SU-DHL-6 (cell line): ENCODE data around the gene LHX3.

ENCODE experiments used
- H2AFZ ChIP-seq: fragments of 200-600 bp; sonication (generic); 2 replicates; pipeline ENCODE4 v1.6.1; 2014; ENCODE audit warnings: low read depth, mild to moderate bottlenecking, moderate library complexity, mixed read lengths, antibody characterized with exemption, low read length; ENCODE audit not compliant: severe bottlenecking
- H3F3A ChIP-seq: fragments of 200-600 bp; shearing (Covaris generic); 2 replicates; pipeline ENCODE4 v1.6.0; 2016; ENCODE audit warnings: antibody characterized with exemption, mild to moderate bottlenecking; ENCODE audit not compliant: insufficient read depth
- H3K27ac ChIP-seq: fragments of 200-600 bp; sonication (generic); 2 replicates; pipeline ENCODE4 v1.5.1; 2016; ENCODE audit warnings: low read depth, mild to moderate bottlenecking, low read length, moderate library complexity, mixed read lengths
- H3K27me3 ChIP-seq: fragments of 200-600 bp; sonication (generic), shearing (Covaris generic); 2 replicates; pipeline ENCODE4 v1.6.0; 2014; ENCODE audit warnings: mild to moderate bottlenecking, low read length
- H3K36me3 ChIP-seq: fragments of 200-600 bp; sonication (generic); 2 replicates; pipeline ENCODE4 v1.6.1; 2014; ENCODE audit warnings: mild to moderate bottlenecking, low read length, mixed read lengths
- H3K4me2 ChIP-seq: fragments of 300-600, 200-600 bp; shearing (Covaris generic), sonication (generic); 2 replicates; pipeline ENCODE4 v1.6.0; 2014; ENCODE audit warnings: low read length, low read depth, mild to moderate bottlenecking; ENCODE audit not compliant: poor library complexity, severe bottlenecking
- H3K4me3 ChIP-seq: fragments of 200-600 bp; sonication (generic); 2 replicates; pipeline ENCODE4 v1.5.1; 2014; ENCODE audit warnings: antibody characterized with exemption, low read length, mild to moderate bottlenecking, mixed read lengths; ENCODE audit not compliant: insufficient read depth, poor library complexity, severe bottlenecking
- H3K79me2 ChIP-seq: fragments of 200-600 bp; sonication (generic); 2 replicates; pipeline ENCODE4 v1.6.1; 2014; ENCODE audit warnings: mild to moderate bottlenecking, low read length, moderate library complexity; ENCODE audit not compliant: insufficient read depth
- H3K9ac ChIP-seq: fragments of 200-600 bp; sonication (generic); 2 replicates; pipeline ENCODE4 v1.7.0; 2014; ENCODE audit warnings: mild to moderate bottlenecking, low read length
- H3K9me2 ChIP-seq: fragments of 200-600 bp; sonication (generic); replicated peaks from 2 replicates; pipeline ENCODE4 v1.6.1; 2014; ENCODE audit warnings: low read length; ENCODE audit not compliant: insufficient read depth
- H3K9me3 ChIP-seq: fragments of 200-600 bp; sonication (generic); 2 replicates; pipeline ENCODE4 v1.6.1; 2014; ENCODE audit warnings: low read length, mixed read lengths; ENCODE audit not compliant: insufficient read depth
- H4K20me1 ChIP-seq: fragments of 200-600 bp; sonication (generic); 2 replicates; pipeline ENCODE4 v1.6.1; 2014; ENCODE audit warnings: low read depth, mild to moderate bottlenecking, antibody characterized with exemption, low read length, moderate library complexity, mixed read lengths
- EZH2phosphoT487 ChIP-seq: fragments of 200-600 bp; sonication (generic), shearing (Covaris generic); conservative IDR thresholded peaks from 2 replicates; pipeline ENCODE4 v1.6.1; 2018; ENCODE audit warnings: mild to moderate bottlenecking, antibody characterized with exemption, low read length, moderate library complexity, mixed read lengths
- TF ChIP-seq, protein P1 (sequence below): fragments of 200-600 bp; sonication (generic); IDR thresholded peaks from one replicate; pipeline ENCODE4 v1.5.1; 2017; ENCODE audit warnings: antibody characterized with exemption, mild to moderate bottlenecking, low read length, moderate library complexity; ENCODE audit not compliant: insufficient read depth, poor library complexity, severe bottlenecking

LHX3 gene

DNA sequence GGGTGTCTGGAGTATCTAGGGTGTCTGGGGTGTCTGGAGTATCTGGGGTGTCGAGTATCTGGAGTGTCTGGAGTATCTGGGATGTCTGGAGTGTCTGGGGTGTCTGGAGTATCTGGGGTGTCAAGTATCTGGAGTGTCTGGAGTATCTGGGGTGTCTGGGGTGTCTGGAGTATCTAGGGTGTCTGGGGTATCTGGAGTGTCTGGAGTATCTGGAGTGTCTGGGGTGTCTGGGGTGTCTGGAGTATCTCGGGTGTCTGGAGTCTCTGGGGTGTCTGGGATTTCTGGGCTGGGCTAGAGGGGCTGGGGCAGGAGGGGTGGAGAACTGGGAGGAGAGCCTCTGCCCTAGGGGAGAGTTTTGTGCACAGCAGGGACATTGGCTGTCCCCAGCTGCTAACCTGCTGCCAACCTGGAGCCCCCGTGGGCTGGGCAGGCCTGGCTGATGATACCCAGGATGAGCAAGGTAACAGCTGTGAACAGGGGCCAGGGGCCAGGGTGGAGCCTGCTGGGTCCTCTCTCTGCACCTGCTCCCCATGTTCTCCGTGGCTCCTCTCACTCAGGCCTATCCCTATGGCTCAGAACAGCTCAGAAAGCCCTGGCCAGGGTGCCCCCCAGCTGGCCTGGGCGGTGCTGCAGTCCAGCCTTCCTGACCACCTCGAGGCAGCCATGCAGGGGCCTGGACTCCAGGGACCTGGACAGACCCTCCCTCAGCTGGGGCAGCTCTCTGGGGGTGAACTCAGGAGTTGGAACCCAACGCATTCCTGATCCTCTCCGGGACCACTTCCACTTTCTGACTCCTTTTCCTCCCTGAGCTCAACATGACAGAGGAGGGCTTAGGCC lies 29.9 kb downstream of the LHX3 start:
- H3K27me3 ChIP-seq = no peaks in the 10 kb centered on the region
- H3K4me2 ChIP-seq = no peak overlapping the region
- H4K20me1 ChIP-seq = no peaks in the 10 kb centered on the region
- H3K27ac ChIP-seq = no peak overlapping the region
- H3K9ac ChIP-seq = no peak overlapping the region
- no peak overlapping the region for H2AFZ ChIP-seq
- no peak overlapping the region for H3K4me3 ChIP-seq
- H3K79me2 ChIP-seq = no peaks in the 10 kb centered on the region
- no peaks in the 10 kb centered on the region for H3K36me3 ChIP-seq
- no peaks in the 10 kb centered on the region for H3K9me2 ChIP-seq
- TF ChIP-seq EZH2phosphoT487 = no peak
- TF ChIP-seq, protein P1, sequence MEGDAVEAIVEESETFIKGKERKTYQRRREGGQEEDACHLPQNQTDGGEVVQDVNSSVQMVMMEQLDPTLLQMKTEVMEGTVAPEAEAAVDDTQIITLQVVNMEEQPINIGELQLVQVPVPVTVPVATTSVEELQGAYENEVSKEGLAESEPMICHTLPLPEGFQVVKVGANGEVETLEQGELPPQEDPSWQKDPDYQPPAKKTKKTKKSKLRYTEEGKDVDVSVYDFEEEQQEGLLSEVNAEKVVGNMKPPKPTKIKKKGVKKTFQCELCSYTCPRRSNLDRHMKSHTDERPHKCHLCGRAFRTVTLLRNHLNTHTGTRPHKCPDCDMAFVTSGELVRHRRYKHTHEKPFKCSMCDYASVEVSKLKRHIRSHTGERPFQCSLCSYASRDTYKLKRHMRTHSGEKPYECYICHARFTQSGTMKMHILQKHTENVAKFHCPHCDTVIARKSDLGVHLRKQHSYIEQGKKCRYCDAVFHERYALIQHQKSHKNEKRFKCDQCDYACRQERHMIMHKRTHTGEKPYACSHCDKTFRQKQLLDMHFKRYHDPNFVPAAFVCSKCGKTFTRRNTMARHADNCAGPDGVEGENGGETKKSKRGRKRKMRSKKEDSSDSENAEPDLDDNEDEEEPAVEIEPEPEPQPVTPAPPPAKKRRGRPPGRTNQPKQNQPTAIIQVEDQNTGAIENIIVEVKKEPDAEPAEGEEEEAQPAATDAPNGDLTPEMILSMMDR = no peak
- no peaks in the 10 kb centered on the region for H3K9me3 ChIP-seq
- H3F3A ChIP-seq = no peaks in the 10 kb centered on the region

- Histone ChIP-seq H4K20me1 (no peaks in the 10 kb centered on the region), H2AFZ (no peak overlapping the region), H3K36me3 (no peaks in the 10 kb centered on the region), H3K27me3 (no peaks in the 10 kb centered on the region), H3K4me2 (no peak overlapping the region), H3F3A (no peaks in the 10 kb centered on the region), H3K79me2 (no peaks in the 10 kb centered on the region), H3K9me3 (no peaks in the 10 kb centered on the region), H3K4me3 (no peak overlapping the region), H3K9me2 (no peaks in the 10 kb centered on the region), H3K9ac (no peak overlapping the region), H3K27ac (no peak overlapping the region)
- TF ChIP-seq, protein P1 = no peak
- TF ChIP-seq EZH2phosphoT487 = no peak
Measured at GRCh38 chr9:136173648-136174290, 31.2 kb downstream of the LHX3 start.

DNA sequence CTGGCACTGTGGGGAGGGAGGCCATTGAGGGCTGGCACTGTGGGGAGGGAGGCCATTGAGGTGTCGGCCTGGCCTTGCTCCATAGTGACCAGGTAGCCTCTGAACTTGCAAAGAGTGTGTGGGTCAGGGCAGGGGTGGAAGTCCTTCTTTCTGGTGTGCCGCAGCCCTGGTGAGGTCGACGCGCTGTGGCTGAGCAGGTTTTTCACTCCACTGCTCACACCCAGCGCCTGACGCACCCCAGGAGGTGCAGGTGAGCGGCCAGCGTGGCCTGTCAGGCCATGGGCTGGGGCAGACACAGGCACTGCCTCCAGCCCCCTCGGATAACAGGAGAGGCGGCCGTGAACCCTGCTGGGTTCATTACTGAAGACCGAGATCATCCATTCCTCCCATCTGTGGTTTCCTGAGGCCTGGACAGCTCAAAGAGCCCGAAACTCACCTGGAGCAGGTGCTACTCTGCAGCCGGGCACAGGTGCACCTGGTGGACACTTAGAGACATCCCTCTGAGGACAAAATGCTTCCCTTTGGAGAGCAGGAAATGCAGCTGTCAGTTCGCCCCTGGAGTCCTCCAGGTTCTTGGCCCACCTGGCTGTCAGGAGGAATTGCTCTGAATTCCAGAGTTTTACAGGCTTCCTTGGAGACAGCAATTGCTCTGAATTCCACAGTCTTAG lies 32.4 kb downstream of the LHX3 start:
- H3K9me3 ChIP-seq = no peaks in the 10 kb centered on the region
- H3F3A ChIP-seq = no peaks in the 10 kb centered on the region
- H3K27ac ChIP-seq = no peak overlapping the region
- no peak overlapping the region for H2AFZ ChIP-seq
- no peaks in the 10 kb centered on the region for H3K9me2 ChIP-seq
- no peaks in the 10 kb centered on the region for H3K36me3 ChIP-seq
- H4K20me1 ChIP-seq = no peaks in the 10 kb centered on the region
- no peaks in the 10 kb centered on the region for H3K27me3 ChIP-seq
- no peak overlapping the region for H3K9ac ChIP-seq
- H3K79me2 ChIP-seq = no peaks in the 10 kb centered on the region
- H3K4me3 ChIP-seq = no peak overlapping the region
- H3K4me2 ChIP-seq = no peak overlapping the region
- TF ChIP-seq EZH2phosphoT487 = no peak
- TF ChIP-seq, protein P1 = no peak
